A204.1 (cell line): ENCODE data around the gene CLIC5.
"Not testable (repeated sequence)": the region's sequence is repeated elsewhere in the genome, so short reads cannot be mapped to it uniquely, and the experiment has no call there.

Experiments used
- FAIRE-seq: peaks from 2 replicates; lab custom pipeline; 2012; peaks lifted over from hg19 to GRCh38; lab: Jason Lieb, UNC

Gene CLIC5

DNA sequence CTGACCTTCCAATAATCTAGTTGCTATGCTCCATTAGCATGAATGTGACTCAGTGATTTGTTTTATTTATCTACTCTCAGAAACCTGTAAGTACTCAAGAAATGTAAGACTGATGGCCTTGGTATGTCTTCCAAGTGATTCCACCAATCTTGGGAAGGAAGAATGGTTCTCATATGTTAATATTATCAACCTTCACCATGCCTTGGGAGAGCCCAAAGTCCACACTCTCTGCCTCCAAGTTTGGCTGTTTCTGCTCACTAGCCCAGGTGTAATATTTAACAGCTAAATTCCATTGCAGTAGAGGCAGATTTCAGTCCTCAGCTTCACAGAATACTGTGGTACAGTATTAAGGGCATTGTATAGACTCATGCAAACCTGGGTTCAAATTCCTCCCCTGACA, 51.8 kb downstream of the CLIC5 start:
- no peak for FAIRE-seq

DNA sequence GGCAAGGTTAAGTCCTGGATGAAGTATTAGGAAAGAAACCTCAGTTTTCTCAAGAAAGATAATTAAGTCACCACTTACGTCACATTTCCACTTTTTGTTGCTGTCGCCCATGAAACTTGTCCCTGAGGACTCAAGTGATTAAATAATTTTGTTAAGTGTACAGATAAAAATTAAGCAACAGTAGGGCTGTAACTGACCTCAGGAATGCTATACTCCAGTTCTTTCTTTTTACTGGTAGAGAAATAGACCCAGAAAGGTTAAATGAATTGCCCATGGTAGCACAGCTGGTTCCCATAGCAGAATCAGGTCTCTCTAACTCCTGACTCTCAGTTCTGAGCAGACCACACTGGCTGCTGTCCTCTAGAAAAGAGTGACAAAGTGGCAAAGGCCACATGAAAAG, 54.5 kb downstream of the CLIC5 start:
- no peak for FAIRE-seq

DNA sequence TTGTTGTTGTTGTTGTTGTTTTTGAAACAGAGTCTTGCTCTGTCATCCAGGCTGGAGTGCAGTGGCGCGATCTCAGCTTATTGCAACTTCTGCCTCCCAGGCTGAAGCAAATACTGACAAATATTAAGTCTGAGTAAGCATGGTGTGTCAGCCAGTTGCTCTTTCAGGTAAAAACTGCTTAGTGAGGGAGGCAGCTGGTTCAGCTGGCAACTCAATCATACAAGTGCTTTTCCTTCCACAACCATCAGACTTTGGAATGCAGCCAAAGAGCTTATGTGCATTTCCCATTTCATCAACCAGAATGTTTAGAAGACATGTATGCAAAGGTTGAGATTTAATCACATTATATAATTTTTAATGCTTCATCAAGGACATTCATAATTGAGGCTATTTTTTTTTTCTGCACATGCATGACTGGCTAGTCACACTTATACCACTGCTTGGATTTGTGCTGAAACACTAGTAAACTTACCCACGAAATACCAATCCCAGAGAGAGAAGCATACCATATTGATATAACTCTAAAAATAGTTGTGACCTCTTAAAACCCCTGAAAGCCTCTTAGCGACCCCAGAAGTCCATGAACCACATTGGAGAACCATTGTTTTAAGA, 56.0 kb downstream of the CLIC5 start:
- FAIRE-seq: no peak

DNA sequence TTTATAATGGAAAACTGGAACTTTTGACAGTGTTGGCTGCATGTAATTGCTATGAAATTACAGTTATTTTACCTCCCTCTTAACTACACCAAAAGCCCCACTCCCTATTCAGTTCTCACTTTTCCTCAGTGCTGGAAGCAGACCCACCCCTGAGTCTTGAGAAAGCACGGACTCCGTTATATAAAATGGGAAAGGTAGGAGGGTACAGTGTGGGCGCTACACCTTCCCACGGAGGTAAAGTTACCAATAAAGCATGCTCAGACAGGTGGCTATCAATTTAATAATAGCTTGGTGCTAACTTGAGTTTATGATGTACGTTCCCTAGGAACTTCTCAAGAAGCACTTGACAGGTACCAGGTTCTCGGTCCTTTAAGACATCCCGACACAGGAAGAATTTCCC, 59.0 kb downstream of the CLIC5 start:
- FAIRE-seq: no peak

DNA sequence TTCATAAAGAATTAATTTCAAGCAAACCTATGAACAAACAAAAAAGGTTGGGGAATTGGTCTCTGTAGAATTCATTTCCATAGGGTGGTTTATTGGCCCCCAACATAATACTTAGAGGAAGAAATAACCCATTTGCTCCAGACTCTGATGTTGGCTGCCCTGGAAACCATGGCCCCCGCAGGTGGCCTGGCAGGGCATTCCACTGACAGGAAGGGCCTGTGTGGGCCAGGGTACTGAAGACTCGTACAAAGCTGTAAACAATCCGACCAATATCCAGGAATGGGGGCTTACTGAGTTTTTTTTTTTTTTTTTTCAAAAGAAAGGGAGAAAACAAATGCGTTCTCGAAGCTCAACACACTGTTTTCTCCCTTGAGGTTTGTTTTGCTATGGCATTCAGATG, 59.5 kb downstream of the CLIC5 start:
- FAIRE-seq: no peak

DNA sequence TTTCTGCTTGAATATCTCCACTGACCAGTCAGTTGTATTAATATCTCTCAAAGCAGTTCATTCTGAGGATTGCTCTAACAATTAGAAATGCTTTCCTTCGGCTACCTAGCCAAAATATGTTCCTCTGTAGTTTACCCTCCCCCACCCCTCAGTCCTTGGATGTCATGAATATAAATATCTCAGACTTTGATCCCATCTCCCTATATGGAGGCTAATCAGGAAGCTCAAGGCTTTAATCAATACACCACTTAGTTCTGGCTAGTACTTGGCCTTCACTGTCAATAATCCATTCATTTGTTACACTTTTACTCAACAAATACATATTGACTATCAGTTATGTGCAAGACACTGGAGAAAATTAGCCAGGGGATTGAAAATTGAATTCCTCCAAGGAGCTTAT, 60.1 kb downstream of the CLIC5 start:
- FAIRE-seq: no peak

DNA sequence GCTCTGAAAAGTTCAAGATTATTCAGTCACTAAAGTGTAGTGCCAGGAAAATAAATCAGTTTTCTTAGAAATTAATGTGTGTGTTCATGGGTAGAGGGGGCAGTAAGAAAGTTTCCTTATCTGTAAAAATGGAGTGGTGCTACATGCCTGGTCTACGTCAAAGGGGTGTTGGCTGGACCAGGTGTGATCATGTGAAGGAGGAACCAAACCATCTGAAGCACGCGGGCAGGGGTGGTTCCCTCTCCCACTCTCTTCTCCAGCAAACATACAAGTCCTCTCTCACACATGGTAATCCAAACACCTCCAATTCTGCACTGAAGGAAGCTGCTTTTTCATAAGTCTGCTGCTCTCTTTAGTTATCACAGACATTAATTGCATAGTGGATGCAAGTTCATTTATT, 63.1 kb downstream of the CLIC5 start:
- FAIRE-seq: no peak

DNA sequence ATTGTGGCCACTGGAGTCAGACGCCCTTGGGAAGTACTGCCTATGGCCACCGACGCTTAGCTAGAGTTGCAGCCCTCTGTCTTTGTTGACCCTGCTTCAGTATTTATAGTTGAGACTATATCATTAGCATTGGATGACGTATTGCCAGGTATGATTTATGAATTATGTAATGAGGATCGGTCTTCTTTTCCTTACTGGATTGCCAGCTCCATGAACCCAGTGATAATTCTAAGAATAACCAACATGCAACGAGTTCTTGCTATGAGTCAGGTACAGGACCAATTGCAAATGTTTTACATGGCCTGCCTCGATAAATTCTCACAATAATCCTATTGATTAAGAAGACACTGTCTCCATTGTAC, 63.5 kb downstream of the CLIC5 start:
- no peak for FAIRE-seq

DNA sequence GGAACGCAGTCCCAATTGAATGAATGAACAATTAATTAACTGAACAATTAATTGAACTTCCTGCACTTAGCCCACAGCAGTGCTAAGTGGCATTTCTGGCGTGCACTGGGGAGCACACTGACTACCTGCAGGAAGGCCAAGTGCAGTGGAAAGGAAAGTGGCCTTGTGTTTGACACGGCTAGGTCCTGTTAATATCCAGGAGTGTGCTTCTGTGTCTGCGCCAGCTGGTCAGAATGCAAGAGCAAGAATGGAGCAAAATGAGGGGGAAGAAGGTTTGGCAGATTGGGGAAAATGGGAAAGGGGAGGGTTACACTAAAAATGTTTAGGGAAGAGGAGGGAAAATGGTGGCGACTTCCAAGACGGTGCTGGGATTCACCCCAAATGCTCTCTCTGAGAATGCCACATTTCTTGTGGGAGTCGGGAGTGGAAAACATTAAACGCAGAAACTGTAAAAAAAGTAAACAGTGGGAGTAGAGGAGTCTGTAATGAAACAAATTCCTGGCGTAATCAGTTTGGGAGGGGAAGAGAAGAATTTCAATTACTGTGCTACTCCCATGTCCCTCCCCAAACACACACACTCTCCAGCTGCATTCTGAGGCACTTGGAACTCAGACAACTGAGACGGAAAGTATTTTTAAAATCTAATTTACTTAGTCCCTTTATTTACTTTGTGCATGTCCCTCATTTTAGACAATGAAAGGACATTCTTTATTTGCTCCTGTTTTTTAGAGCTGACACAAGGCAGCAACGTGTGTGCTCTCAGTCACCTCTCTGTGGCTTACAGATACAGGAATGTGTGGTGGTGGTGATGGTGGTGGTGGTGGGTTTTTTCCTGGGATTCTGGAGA, 64.1 kb downstream of the CLIC5 start:
- no peak for FAIRE-seq

DNA sequence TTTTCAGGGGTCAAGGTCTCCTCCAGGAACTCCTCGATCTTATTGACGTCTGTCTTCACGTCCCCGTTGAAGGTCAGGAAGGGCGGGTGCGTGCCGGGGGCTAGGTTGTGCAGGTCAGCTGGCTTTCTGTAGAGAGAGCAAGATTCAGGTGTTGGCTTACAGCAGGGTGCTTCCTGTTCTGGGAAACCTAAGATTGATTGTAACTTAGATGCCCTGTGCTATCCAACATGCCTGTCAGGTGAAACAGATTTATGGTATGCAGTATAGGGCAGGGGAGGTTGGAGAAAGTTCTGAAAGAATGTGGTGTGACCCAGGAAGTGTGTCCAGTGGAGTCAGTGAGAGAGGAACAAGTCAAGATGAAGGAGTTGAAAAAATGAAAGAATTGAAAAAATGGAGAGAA, 66.4 kb downstream of the CLIC5 start:
- FAIRE-seq: no peak

DNA sequence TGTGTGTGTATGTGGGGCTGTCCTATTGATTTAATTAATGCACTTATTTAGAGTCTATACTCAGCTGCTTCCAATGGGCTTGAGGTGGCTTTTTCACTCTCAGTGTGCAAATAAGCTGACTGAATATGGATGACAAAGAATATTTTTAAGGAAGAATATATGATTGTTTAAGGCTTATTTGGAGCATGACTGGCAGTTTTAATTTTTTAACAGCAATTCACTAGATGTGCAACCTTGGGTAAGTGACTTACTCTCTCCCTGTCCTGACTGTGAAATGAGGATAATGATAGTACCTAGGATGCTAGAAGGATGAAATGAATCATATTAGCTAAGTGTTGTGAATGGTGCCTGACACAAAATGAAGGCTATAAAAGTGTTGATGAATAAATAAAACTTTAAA, 67.9 kb downstream of the CLIC5 start:
- FAIRE-seq: no peak

DNA sequence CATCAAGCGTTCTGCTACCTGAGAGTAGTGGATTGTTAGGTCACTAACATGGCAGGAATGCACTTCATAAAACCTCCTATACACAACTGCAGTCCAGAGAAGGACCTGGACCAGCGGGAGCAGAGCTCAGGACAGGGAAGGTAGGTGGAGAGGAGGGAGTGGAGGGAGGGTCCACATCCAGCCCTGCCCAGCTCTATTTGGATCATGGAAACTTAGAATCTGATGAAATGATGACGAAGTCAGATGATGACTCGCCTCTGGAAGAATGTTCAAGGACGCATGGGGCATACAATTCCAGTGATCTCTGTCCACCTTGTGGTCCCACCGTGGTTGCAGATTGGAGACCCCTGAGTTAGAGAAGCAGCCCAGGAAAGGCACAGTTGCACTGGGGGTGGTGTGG, 68.8 kb downstream of the CLIC5 start:
- no peak for FAIRE-seq

DNA sequence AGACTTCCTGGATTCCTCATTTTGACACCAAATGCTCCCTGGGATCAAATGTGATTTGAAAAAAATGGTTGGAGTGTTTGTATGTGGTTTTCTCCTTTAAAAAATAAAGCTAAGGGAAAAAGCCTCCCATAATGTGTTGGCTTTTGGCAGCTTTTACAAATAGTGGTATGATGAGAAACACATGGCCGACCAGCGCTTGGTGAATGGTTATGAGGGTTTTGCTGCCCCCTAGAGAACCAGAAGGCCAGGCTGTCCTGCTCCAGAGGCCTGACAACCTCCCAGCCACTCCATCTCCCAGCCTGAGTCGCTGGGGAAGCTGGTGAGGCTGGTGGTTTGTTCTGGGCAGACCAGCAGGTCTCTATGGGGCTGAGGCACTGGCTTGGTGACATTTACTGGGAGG, 69.3 kb downstream of the CLIC5 start:
- no peak for FAIRE-seq

DNA sequence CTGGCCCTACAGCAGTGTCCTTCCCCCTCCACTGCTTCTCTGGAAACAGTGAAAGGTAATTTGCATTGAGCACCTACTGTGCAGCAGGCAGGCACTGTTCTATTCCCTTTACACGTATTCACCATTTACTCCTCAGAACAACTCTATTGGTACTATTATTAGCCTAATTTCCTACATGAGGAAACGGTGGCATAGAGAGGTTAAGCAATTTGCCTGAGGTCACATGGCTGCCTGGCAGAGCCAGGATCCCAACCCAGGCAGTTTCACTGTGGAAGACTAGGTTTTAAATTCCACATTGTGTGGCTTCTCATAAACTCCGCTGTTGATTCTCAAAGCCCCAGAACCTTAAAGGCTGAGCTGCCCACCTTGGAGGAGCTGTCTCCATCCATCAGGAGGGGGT, 72.7 kb downstream of the CLIC5 start:
- no peak for FAIRE-seq

DNA sequence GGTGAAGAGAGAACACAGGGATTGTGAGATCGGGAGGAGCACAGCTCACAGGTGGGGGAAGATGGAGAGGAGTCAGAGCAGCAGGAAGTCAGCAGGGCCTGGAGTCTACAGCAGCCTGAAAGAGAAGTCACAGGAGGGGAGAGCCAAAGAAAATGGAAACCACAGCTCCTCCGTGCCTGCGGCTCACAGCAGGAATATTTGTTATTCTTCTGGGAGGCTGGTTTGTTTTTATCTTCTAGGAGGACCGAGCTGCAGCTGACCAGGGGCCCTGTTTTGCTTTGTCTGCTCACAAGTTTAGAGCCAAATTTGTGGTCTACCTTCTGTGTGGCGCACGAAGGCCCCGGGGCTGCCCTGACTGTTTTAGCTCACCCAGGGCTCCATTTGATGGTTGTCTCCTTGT, 81.8 kb downstream of the CLIC5 start:
- no peak for FAIRE-seq

DNA sequence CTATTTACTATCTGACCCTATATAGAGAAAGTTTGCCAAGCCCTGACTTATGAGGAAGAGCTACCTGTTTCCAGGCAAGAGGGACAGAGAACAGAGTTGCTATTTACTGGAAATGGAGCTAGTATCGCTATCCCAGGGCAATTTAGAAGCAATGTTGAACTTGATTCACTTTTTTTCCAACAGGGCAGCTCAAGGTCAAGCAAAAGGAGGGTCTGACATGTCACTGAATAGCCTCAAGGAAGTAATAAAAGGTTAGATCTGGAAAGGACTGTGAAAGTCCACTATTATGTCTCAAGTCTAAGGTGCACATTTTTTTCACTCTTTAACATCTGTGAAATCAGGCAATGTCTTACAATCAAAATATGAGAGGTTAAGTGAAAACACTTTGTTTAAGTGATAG, 84.4 kb downstream of the CLIC5 start:
- FAIRE-seq: no peak

DNA sequence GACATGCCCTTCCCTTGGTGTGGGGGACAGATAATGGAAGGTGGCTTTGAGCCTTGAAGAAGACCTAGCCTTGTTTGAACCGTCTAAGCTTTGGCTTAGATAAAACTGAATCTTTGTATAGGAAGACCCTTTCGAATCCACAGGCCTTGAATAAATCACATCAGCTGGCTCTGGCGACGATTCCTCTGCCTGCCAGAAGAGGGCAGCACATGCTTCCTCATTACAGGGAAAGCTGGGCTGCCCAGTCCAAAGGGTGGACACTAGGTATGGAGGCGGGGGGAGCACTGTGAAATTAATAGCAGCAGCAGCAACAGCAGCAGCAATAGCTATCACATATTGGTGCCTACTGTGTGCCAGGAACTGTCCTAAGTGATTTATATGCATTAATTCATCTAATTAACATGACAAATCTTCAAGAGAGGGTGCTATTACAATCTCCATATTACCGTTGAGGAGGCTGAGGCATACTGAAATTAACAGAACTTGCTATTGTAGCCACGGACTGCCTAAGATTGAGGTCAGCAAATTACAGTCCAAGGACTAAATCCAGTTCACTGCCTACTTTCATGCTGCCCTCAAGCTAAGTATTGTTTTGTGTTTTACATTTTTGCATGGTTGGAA, 85.1 kb downstream of the CLIC5 start:
- FAIRE-seq: no peak

DNA sequence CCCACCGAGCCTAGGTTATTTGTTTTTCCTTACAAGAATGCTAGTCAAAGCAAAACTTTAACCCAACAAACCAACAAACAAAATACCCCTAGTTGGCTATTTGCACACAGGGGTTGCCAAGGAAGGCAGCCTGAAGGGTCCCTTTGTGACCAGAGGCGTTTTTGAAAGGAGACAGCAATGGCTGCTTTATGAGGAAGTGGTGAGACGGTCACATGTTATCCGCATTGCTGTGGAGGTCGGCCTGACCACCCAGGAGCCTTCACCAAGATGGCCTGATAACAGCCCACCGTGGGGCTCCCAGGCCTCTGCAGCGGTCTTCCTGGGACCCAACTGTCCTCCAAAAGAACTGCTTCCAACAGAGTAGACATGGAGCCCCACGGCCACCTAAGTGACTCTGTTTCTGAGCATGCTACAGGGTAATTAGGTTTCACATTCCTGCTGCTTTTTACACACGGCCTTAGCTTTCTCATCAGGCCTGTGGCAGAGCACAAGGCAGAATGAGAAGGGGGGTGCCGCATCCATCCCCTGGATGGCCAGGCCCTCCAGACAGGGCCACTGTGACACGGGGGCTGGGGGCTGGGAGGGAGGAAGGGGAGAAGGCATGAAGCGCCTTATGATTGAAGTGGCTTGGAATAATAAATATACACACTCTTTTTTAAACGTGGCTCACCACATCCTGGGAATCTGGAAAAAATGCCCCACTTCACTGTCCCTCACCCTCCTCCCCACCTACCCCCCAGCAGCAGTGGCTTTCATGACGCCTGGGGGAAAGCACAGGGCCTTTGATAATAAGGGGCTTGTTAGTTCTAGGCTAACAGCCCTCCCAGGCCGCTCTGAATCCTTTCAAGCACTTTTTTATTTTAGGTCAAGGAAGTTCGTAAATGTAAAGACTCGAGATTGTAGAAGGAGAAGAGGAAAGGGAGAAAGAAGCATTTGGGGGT, 86.0 kb downstream of the CLIC5 start:
- FAIRE-seq: no peak

DNA sequence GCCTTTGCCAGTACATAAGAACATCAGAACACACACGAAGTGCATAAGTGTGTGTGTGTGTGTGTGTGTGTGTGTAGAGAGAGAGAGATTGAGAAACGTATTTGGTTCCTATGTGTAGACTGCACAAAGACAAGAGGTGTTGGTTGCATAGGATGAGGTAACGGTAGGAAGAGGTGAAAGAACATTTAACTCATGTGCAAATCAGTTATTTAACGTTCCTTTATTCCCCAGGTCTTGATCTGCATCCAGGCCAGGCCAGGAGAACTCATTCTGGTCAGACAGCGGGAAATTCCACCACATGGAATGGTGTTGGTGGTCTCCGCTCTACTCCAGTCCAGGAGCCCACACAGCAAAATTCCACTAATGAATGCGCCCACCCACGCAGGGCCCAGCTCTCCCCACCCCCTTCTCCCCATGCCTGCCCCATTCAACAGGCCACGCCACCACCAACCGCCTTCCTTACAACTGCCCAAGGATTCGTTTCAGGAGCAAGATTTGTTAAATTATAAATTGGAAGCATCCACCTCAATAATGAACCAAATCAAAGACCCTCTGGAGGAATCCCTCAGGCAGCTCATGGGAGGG, 86.8 kb downstream of the CLIC5 start:
- FAIRE-seq: no peak

DNA sequence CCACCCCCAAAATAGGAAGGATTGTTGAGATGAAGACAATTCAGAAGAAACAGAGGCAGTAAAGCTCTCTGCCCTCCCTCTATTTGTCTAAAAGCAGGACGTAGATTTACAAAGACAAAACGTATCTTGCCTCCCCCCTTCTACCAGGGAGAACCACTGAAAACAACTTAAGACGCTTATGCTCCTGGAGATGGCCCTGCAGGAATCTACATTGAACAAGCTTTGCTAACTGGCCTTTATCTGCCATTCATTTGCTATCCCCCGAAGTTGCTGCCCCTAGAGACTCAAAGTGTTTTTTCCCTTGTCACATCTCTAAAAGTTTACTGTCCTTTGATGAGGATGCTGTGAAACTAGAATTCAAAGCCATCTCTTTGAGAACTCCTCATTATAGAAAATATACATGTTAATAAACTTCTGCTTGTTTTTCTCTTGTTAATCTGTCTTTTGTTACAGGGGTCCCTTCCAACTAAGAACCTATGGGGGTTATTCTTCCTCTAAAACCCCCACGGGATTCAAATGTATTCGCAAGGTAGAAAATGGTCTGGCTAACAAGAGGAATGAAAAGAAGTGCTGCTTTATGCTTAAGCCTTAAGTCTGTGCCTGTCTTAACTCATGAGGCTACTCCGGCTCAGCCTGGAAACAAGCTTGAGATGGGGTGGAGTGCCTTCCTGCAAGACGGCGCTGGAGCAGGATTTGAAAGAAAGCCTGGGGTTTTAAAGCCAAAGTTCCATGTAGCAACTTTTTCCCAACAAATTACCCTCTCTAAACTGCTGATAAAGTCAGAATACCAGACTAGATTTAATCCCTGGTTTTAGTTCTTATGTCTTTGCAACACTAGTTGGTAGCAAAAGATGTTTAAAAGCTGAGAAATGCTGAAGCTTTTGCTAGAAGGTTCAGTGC, 88.0 kb downstream of the CLIC5 start:
- no peak for FAIRE-seq

DNA sequence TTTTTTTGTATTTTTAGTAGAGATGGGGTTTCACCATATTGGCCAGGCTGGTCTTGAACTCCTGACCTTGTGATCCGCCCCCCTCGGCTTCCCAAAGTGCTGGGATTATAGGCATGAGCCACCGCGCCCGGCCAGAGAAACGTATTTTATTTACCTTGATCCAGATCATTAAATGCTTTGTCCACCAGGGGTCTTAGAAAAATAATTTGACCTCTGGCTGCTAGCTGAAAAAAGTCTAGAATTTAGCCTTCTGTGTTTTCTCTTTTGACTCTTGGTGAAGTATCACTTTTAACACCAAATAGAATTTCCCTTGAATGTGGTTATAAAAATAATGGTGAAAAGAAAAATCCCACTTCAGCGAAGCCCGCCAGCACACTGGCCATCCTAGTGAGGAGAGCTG, 89.2 kb downstream of the CLIC5 start:
- FAIRE-seq: not testable (repeated sequence)
